ENCODE measurements around the gene TMED10. TPM values are rescaled to one million over a fixed set of nuclear protein-coding genes. Genes with fewer than 3 reads are reported as not detected.

Gene TMED10
- total RNA-seq, 6 experiments from 2014 or later = 370 to 494 (median 430) TPM

DNA sequence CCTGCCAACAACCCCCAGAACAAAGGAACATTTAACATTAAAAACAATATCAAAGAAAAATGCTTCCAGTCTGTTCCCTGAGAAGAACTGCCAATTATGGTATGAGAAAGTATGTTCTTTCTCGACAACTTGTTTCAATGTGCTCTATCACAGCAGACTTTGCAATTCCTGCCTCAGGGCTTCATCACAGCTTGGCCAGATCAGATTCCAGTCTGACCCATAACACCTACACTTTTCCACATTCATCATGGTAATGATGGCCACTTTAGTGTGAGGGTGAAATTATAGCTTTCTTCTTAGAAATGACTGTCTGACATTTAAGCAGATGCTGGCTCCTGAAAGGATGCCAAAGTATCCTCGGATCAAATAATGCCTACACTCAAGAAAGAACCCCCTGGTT lies 66.5 kb downstream of the TMED10 start:
- peaks cover 16% of the 10 kb centered on the region for H3K36me3 Mint-ChIP-seq (ENCODE audit: low read depth)
- TF ChIP-seq, protein P1, sequence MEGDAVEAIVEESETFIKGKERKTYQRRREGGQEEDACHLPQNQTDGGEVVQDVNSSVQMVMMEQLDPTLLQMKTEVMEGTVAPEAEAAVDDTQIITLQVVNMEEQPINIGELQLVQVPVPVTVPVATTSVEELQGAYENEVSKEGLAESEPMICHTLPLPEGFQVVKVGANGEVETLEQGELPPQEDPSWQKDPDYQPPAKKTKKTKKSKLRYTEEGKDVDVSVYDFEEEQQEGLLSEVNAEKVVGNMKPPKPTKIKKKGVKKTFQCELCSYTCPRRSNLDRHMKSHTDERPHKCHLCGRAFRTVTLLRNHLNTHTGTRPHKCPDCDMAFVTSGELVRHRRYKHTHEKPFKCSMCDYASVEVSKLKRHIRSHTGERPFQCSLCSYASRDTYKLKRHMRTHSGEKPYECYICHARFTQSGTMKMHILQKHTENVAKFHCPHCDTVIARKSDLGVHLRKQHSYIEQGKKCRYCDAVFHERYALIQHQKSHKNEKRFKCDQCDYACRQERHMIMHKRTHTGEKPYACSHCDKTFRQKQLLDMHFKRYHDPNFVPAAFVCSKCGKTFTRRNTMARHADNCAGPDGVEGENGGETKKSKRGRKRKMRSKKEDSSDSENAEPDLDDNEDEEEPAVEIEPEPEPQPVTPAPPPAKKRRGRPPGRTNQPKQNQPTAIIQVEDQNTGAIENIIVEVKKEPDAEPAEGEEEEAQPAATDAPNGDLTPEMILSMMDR (IDR thresholded peaks at IDR 0.05) = no peak

DNA sequence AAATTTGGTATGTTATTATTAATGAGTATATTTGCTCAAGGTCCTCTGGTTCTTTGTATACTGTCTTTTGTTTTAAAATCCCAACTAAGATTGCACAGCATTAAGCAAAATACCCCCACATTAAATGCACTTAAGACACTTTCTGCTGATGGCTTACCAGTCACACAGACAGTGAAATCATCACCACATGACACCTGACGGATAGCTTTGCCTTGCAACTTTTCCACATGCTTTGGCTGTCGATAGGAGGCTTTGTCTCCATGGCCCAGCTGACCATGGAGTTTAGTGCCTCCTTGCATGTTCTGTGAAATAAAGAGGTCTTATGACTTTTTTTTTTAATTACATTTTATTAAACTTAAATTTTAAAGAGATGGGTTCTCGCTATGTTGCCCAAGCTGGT lies 69.2 kb downstream of the TMED10 start:
- TF ChIP-seq, protein P1 (IDR thresholded peaks at IDR 0.05) = no peak
- Mint-ChIP-seq H3K4me1 (ENCODE audit: low read depth) (no peaks in the 10 kb centered on the region), H3K9me3 (no peaks in the 10 kb centered on the region), H3K4me3 (no peak overlapping the region), H3K36me3 (ENCODE audit: low read depth) (peaks cover 12% of the 10 kb centered on the region), H3K27me3 (ENCODE audit: insufficient read depth) (peaks cover 1% of the 10 kb centered on the region; the same call in 1 of the 2 replicates), H3K27ac (no peak overlapping the region)
- DNase-seq = no peak

More for the DNA sequence above, 66.5 kb downstream of the TMED10 start:
- Mint-ChIP-seq H3K9me3 (no peaks in the 10 kb centered on the region), H3K4me3 (no peak overlapping the region), H3K4me1 (ENCODE audit: low read depth) (no peaks in the 10 kb centered on the region), H3K27ac (no peak overlapping the region), H3K27me3 (ENCODE audit: insufficient read depth) (no peaks in the 10 kb centered on the region; the same call in 1 of the 2 replicates)
- DNase-seq = no peak

DNA sequence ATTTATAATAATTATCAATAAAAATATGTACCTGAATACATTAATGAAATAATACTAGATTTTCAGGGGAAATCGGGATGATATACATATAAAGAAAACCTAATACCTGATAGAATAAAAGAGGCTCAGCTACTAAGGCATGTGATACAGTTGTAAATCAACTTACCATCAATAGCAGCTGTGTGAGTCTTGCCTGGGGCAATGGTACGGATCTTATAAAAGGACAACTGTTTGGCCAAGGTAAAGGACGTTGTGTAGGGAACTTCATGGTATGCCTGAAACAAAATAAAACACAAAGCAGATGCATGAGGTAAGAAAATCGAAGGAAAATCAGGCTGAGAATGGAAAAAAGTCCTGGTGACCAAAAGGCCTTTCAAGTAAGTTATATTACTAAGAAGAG lies 74.9 kb downstream of the TMED10 start:
- Mint-ChIP-seq H3K36me3 (ENCODE audit: low read depth) (peaks cover 22% of the 10 kb centered on the region), H3K27ac (no peak overlapping the region; the same call in 1 of the 2 replicates), H3K9me3 (no peaks in the 10 kb centered on the region), H3K4me3 (no peak overlapping the region), H3K4me1 (ENCODE audit: low read depth) (no peaks in the 10 kb centered on the region), H3K27me3 (ENCODE audit: insufficient read depth) (peaks cover 1% of the 10 kb centered on the region; the same call in 1 of the 2 replicates)
- no peak for DNase-seq
- TF ChIP-seq, protein P1 (IDR thresholded peaks at IDR 0.05) = no peak

DNA sequence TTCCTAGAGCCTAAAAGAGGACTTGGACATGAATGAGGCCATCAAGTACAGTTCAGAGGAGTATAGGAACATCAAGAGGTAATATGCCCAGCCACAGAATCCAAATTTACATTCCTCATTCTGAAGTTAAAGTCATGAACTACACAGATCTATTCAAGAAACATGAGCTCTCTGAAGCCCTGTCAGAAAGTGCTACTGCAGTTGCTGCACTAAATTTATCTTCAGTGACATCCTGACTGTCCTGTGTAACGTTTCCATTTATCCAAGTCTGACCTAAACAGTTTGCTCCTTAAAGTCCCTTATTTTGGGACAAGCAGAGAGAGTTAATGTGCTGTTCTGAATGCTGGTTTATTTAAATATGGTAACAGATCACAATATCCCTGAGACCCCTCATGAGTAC lies 77.7 kb downstream of the TMED10 start:
- Mint-ChIP-seq H3K9me3 (no peaks in the 10 kb centered on the region), H3K4me1 (ENCODE audit: low read depth) (no peaks in the 10 kb centered on the region), H3K36me3 (ENCODE audit: low read depth) (peaks cover 27% of the 10 kb centered on the region), H3K4me3 (no peak overlapping the region), H3K27me3 (ENCODE audit: insufficient read depth) (no peaks in the 10 kb centered on the region), H3K27ac (no peak overlapping the region)
- no peak for DNase-seq
- TF ChIP-seq, protein P1 (IDR thresholded peaks at IDR 0.05) = no peak

DNA sequence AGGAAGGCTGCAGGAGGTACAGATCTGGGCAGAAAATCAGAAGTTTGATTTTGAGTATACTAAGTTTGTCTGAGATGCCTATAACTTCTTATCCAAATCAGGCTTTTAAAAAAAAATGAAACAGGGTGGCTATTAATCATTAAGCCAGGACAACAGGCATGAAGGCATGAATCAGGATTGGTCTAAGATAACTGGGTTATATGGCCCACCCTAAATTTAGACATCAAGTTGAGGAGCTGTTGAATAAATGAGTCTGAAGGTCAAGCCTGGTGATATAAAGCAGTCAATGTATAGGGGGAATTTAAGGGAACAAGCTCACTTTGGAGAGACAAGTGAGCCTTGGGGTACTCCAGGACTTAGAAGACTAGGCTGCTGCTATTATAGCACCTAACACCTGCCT lies 78.2 kb downstream of the TMED10 start:
- Mint-ChIP-seq H3K27ac (no peak overlapping the region), H3K36me3 (ENCODE audit: low read depth) (peaks cover 27% of the 10 kb centered on the region), H3K9me3 (no peaks in the 10 kb centered on the region), H3K4me3 (no peak overlapping the region), H3K27me3 (ENCODE audit: insufficient read depth) (no peaks in the 10 kb centered on the region), H3K4me1 (ENCODE audit: low read depth) (no peaks in the 10 kb centered on the region)
- TF ChIP-seq, protein P1 (IDR thresholded peaks at IDR 0.05) = no peak
- no peak for DNase-seq

DNA sequence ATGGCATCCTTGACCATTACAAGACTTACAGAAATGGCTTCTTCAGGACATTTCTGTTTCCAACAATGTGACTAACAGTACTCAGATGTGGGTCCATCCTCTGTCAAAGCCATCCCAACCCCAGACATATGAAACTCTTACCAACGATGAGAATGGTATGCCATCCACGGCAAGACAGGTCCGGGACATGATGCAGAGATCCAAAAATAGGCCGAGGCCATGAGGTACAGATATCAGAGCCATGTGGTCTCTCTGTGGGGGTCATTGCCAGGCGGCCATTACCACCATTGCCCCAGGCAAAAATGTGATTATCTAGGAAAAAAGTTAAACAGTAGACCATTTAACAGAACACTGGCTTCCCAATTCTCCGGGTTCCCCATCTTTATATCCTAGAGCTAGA lies 79.5 kb downstream of the TMED10 start:
- Mint-ChIP-seq H3K27me3 (ENCODE audit: insufficient read depth) (no peaks in the 10 kb centered on the region), H3K27ac (no peak overlapping the region), H3K9me3 (no peaks in the 10 kb centered on the region), H3K4me3 (no peak overlapping the region), H3K4me1 (ENCODE audit: low read depth) (no peaks in the 10 kb centered on the region), H3K36me3 (ENCODE audit: low read depth) (peaks cover 24% of the 10 kb centered on the region)
- DNase-seq = no peak
- TF ChIP-seq, protein P1 (IDR thresholded peaks at IDR 0.05) = no peak
